ENCODE results near the gene CBX3. TPM values are rescaled to one million over a fixed set of nuclear protein-coding genes. Genes with fewer than 3 reads are reported as not detected.
"Not testable (repeated sequence)": the region's sequence is repeated elsewhere in the genome, so short reads cannot be mapped to it uniquely, and the experiment has no call there.

Gene CBX3
- total RNA-seq, 2 donors from 2014 or later, result 179 to 242 TPM

GRCh38 chr7:26180792-26181198, 20.8 kb upstream of the CBX3 start:
- Mint-ChIP-seq H3K36me3 (ENCODE audit: low read depth) (peaks cover 79% of the 10 kb centered on the region), H3K27ac (peak overlapping the region; percentile 65), H3K9me3 (no peaks in the 10 kb centered on the region), H3K4me1 (peaks cover 25% of the 10 kb centered on the region), H3K4me3 (no peak overlapping the region), H3K27me3 (no peaks in the 10 kb centered on the region)
- no peak for ATAC-seq (replicated peaks)

GRCh38 chr7:26181474-26182227, 19.9 kb upstream of the CBX3 start:
- no peaks in the 10 kb centered on the region for H3K27me3 Mint-ChIP-seq
- no peaks in the 10 kb centered on the region for H3K9me3 Mint-ChIP-seq
- H3K36me3 Mint-ChIP-seq (ENCODE audit: low read depth), result peaks cover 87% of the 10 kb centered on the region
- peak overlapping the region; percentile 87 for H3K27ac Mint-ChIP-seq
- no peak for ATAC-seq (replicated peaks)
- H3K4me3 Mint-ChIP-seq, result no peak overlapping the region
- H3K4me1 Mint-ChIP-seq, result peaks cover 30% of the 10 kb centered on the region

GRCh38 chr7:26182283-26182682, 19.3 kb upstream of the CBX3 start:
- no peak for ATAC-seq (replicated peaks)
- peak overlapping the region; percentile 87 for H3K27ac Mint-ChIP-seq
- no peaks in the 10 kb centered on the region for H3K27me3 Mint-ChIP-seq
- peaks cover 93% of the 10 kb centered on the region for H3K36me3 Mint-ChIP-seq (ENCODE audit: low read depth)
- H3K4me1 Mint-ChIP-seq, result peaks cover 35% of the 10 kb centered on the region
- no peak overlapping the region for H3K4me3 Mint-ChIP-seq
- no peaks in the 10 kb centered on the region for H3K9me3 Mint-ChIP-seq

- Mint-ChIP-seq H3K4me1 (peaks cover 37% of the 10 kb centered on the region), H3K27me3 (no peaks in the 10 kb centered on the region), H3K36me3 (ENCODE audit: low read depth) (peaks cover 94% of the 10 kb centered on the region), H3K27ac (peak overlapping the region; percentile 87), H3K9me3 (no peaks in the 10 kb centered on the region), H3K4me3 (no peak overlapping the region)
- ATAC-seq (replicated peaks), result no peak
Measured at GRCh38 chr7:26182706-26183105, 18.8 kb upstream of the CBX3 start.

GRCh38 chr7:26183545-26184280, 17.8 kb upstream of the CBX3 start:
- peaks cover 96% of the 10 kb centered on the region for H3K36me3 Mint-ChIP-seq (ENCODE audit: low read depth)

GRCh38 chr7:26184281-26185101, 17.1 kb upstream of the CBX3 start:
- H3K27me3 Mint-ChIP-seq, H3K9me3 Mint-ChIP-seq, H3K4me3 Mint-ChIP-seq: not testable (repeated sequence)
- Mint-ChIP-seq H3K36me3 (ENCODE audit: low read depth) (peaks cover 97% of the 10 kb centered on the region), H3K27ac (peak overlapping the region; percentile 59), H3K4me1 (peaks cover 51% of the 10 kb centered on the region)
- ATAC-seq (replicated peaks), result peak; percentile 37

More at GRCh38 chr7:26183545-26184280, 17.8 kb upstream of the CBX3 start:
- Mint-ChIP-seq H3K27me3 (no peaks in the 10 kb centered on the region), H3K9me3 (no peaks in the 10 kb centered on the region), H3K4me3 (no peak overlapping the region), H3K27ac (peak overlapping the region; percentile 59), H3K4me1 (peaks cover 43% of the 10 kb centered on the region)
- ATAC-seq (replicated peaks), result no peak

GRCh38 chr7:26185131-26185843, 16.3 kb upstream of the CBX3 start:
- peaks cover 49% of the 10 kb centered on the region for H3K4me1 Mint-ChIP-seq
- no peaks in the 10 kb centered on the region for H3K9me3 Mint-ChIP-seq
- no peaks in the 10 kb centered on the region for H3K27me3 Mint-ChIP-seq
- H3K36me3 Mint-ChIP-seq (ENCODE audit: low read depth), result peaks cover 98% of the 10 kb centered on the region
- H3K27ac Mint-ChIP-seq, result peak overlapping the region; percentile 51
- peak; percentile 52 for ATAC-seq (replicated peaks)
- H3K4me3 Mint-ChIP-seq, result peak overlapping the region; percentile 19

GRCh38 chr7:26185844-26186180, 15.7 kb upstream of the CBX3 start:
- Mint-ChIP-seq H3K27ac (peak overlapping the region; percentile 51), H3K4me1 (peaks cover 51% of the 10 kb centered on the region), H3K4me3 (peak overlapping the region; percentile 19), H3K9me3 (no peaks in the 10 kb centered on the region), H3K36me3 (ENCODE audit: low read depth) (peaks cover 98% of the 10 kb centered on the region), H3K27me3 (no peaks in the 10 kb centered on the region)
- ATAC-seq (replicated peaks), result no peak

GRCh38 chr7:26186364-26187311, 14.9 kb upstream of the CBX3 start:
- Mint-ChIP-seq H3K4me3 (peak overlapping the region; percentile 19), H3K36me3 (ENCODE audit: low read depth) (peaks cover 98% of the 10 kb centered on the region), H3K9me3 (no peaks in the 10 kb centered on the region), H3K27me3 (no peaks in the 10 kb centered on the region), H3K4me1 (peaks cover 49% of the 10 kb centered on the region), H3K27ac (peak overlapping the region; percentile 77)
- peak; percentile 44 for ATAC-seq (replicated peaks)

GRCh38 chr7:26187380-26188205, 14.0 kb upstream of the CBX3 start:
- H3K9me3 Mint-ChIP-seq, result no peaks in the 10 kb centered on the region
- H3K4me3 Mint-ChIP-seq, result peak overlapping the region; percentile 19
- H3K4me1 Mint-ChIP-seq, result peaks cover 55% of the 10 kb centered on the region
- ATAC-seq (replicated peaks), result no peak
- no peaks in the 10 kb centered on the region for H3K27me3 Mint-ChIP-seq
- H3K27ac Mint-ChIP-seq, result peak overlapping the region; percentile 77
- H3K36me3 Mint-ChIP-seq (ENCODE audit: low read depth), result peaks cover 98% of the 10 kb centered on the region

- Mint-ChIP-seq H3K27me3 (no peaks in the 10 kb centered on the region), H3K27ac (peak overlapping the region; percentile 75), H3K4me1 (peaks cover 63% of the 10 kb centered on the region), H3K9me3 (no peaks in the 10 kb centered on the region), H3K36me3 (ENCODE audit: low read depth) (peaks cover 99% of the 10 kb centered on the region), H3K4me3 (peak overlapping the region; percentile 35)
- ATAC-seq (replicated peaks), result peak; percentile 18
Measured at GRCh38 chr7:26188206-26188956, 13.2 kb upstream of the CBX3 start.

- Mint-ChIP-seq H3K27ac (peak overlapping the region; percentile 75), H3K4me3 (no peak overlapping the region), H3K4me1 (peaks cover 69% of the 10 kb centered on the region), H3K9me3 (no peaks in the 10 kb centered on the region), H3K27me3 (no peaks in the 10 kb centered on the region), H3K36me3 (ENCODE audit: low read depth) (peaks cover 99% of the 10 kb centered on the region)
- no peak for ATAC-seq (replicated peaks)
Measured at GRCh38 chr7:26188957-26189541, 12.5 kb upstream of the CBX3 start.

Measured in activated T-helper 17 cell treated with anti-CD3 and anti-CD28 coated beads, Interleukin-2, amount 50 U/mL, for 72 hours (primary cell).